ENCODE results near the gene PCGF2. TPM values are rescaled to one million over a fixed set of nuclear protein-coding genes. Genes with fewer than 3 reads are reported as not detected.

The PCGF2 gene
- total and polyA plus RNA-seq, 3 donors from 2014 or later = 8.1 to 21.2 (median 20.9) TPM

GRCh38 chr17:38741921-38742410 lies 6.2 kb downstream of the PCGF2 start:
- H3K36me3 ChIP-seq (ENCODE audit: low read depth, missing control alignments) = no peaks in the 10 kb centered on the region
- DNase-seq = no peak
- peak overlapping the region in 1 of 2 donors; percentile 68 for H3K27ac ChIP-seq
- intact Hi-C loops (cut with DNase I; ENCODE audit: low total_unique reads) = no loop called here
- 42 to 44% methylated on average over 6 to 7 of the region's 7 CpGs for WGBS, 2 donors
- H3K4me1 ChIP-seq = peaks cover 41% of the 10 kb centered on the region
- no peaks in the 10 kb centered on the region for H3K27me3 ChIP-seq
- TF ChIP-seq, protein P1, sequence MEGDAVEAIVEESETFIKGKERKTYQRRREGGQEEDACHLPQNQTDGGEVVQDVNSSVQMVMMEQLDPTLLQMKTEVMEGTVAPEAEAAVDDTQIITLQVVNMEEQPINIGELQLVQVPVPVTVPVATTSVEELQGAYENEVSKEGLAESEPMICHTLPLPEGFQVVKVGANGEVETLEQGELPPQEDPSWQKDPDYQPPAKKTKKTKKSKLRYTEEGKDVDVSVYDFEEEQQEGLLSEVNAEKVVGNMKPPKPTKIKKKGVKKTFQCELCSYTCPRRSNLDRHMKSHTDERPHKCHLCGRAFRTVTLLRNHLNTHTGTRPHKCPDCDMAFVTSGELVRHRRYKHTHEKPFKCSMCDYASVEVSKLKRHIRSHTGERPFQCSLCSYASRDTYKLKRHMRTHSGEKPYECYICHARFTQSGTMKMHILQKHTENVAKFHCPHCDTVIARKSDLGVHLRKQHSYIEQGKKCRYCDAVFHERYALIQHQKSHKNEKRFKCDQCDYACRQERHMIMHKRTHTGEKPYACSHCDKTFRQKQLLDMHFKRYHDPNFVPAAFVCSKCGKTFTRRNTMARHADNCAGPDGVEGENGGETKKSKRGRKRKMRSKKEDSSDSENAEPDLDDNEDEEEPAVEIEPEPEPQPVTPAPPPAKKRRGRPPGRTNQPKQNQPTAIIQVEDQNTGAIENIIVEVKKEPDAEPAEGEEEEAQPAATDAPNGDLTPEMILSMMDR (IDR thresholded peaks at IDR 0.05) = no peak
- TF ChIP-seq POLR2A (IDR thresholded peaks at IDR 0.05) = no peak
- no peaks in the 10 kb centered on the region for H3K9me3 ChIP-seq
- no peak overlapping the region for H3K4me3 ChIP-seq

DNA sequence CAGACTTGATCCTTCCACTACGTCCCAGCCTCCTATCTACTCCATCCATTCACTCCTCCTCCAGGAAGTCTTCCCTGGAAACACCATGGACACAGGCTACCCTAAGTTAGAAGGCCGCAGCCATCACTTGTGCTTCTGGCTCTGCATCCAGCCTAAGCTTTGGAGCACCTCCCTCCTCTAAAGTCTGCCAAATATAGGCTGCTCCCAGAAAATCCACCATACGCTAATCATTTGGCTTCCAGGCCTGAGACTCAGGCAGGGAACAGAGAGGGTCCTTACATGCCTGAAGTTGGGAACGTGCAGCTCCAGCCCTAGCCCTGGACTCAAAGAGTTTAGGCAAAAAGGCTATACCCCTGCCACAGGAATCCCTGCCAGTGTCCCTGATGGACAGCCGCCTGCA lies 6.7 kb downstream of the PCGF2 start:
- no peak overlapping the region for H3K4me3 ChIP-seq
- TF ChIP-seq, protein P1 (IDR thresholded peaks at IDR 0.05) = no peak
- no peak for TF ChIP-seq POLR2A (IDR thresholded peaks at IDR 0.05)
- 65 to 82% methylated on average over 5 of the region's 5 CpGs for WGBS, 2 donors
- intact Hi-C loops (cut with DNase I; ENCODE audit: low total_unique reads) = no loop called here
- peaks cover 36% of the 10 kb centered on the region for H3K4me1 ChIP-seq
- H3K36me3 ChIP-seq (ENCODE audit: low read depth, missing control alignments) = no peaks in the 10 kb centered on the region
- H3K27ac ChIP-seq = peak overlapping the region in 1 of 2 donors; percentile 68
- H3K27me3 ChIP-seq = no peaks in the 10 kb centered on the region
- no peak for DNase-seq
- no peaks in the 10 kb centered on the region for H3K9me3 ChIP-seq

GRCh38 chr17:38740806-38741205 lies 7.3 kb downstream of the PCGF2 start:
- no peak overlapping the region for H3K27ac ChIP-seq
- H3K9me3 ChIP-seq = no peaks in the 10 kb centered on the region
- H3K36me3 ChIP-seq (ENCODE audit: low read depth, missing control alignments) = no peaks in the 10 kb centered on the region
- H3K4me3 ChIP-seq = no peak overlapping the region
- H3K27me3 ChIP-seq = no peaks in the 10 kb centered on the region
- peaks cover 35% of the 10 kb centered on the region for H3K4me1 ChIP-seq
- WGBS, 2 donors = 65 to 70% methylated on average over 4 of the region's 4 CpGs
- intact Hi-C loops (cut with DNase I; ENCODE audit: low total_unique reads) = no loop called here
- TF ChIP-seq, protein P1 (IDR thresholded peaks at IDR 0.05) = no peak
- no peak for TF ChIP-seq POLR2A (IDR thresholded peaks at IDR 0.05)
- no peak for DNase-seq

GRCh38 chr17:38740044-38740443 lies 8.1 kb downstream of the PCGF2 start:
- no peaks in the 10 kb centered on the region for H3K9me3 ChIP-seq
- TF ChIP-seq POLR2A (IDR thresholded peaks at IDR 0.05) = no peak
- TF ChIP-seq, protein P1 (IDR thresholded peaks at IDR 0.05) = no peak
- H3K4me3 ChIP-seq = no peak overlapping the region
- DNase-seq = no peak
- H3K4me1 ChIP-seq = peaks cover 36% of the 10 kb centered on the region
- no peaks in the 10 kb centered on the region for H3K27me3 ChIP-seq
- intact Hi-C loops (cut with DNase I; ENCODE audit: low total_unique reads) = no loop called here
- H3K36me3 ChIP-seq (ENCODE audit: low read depth, missing control alignments) = no peaks in the 10 kb centered on the region
- 92 to 93% methylated on average over 9 to 19 of the region's 19 CpGs for WGBS, 2 donors
- H3K27ac ChIP-seq = no peak overlapping the region

DNA sequence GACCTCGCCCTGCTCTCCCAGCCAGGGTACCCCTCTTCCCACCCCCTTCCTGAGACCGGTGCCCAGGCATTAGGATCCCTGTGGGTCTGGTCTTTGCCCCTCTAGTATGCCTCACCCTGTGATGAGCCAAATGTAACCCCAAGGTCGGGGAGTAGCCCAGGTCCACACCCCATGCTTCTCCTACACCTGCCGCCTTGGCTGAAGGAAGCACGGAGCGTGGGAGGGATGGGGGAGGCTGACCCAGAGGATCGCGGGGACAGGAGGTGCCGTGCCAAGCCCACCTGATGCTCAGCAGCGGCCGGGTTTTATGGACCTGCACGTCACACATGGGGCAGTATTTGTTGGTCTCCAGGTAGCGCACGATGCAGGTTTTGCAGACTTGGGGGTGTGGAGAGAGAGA lies 8.8 kb downstream of the PCGF2 start:
- Histone ChIP-seq H3K27me3 (no peaks in the 10 kb centered on the region), H3K4me1 (peaks cover 44% of the 10 kb centered on the region), H3K36me3 (ENCODE audit: low read depth, missing control alignments) (no peaks in the 10 kb centered on the region), H3K27ac (no peak overlapping the region), H3K4me3 (no peak overlapping the region), H3K9me3 (no peaks in the 10 kb centered on the region)
- 66 to 91% methylated on average over 10 to 14 of the region's 14 CpGs for WGBS, 2 donors
- intact Hi-C loops (cut with DNase I; ENCODE audit: low total_unique reads) = no loop called here
- DNase-seq = no peak
- TF ChIP-seq, protein P1 (IDR thresholded peaks at IDR 0.05) = no peak
- TF ChIP-seq POLR2A (IDR thresholded peaks at IDR 0.05) = no peak
